Hematopoietic multipotent progenitor cell treated with erythropoietin and hydrocortisone succinate and interleukin-3 and kit ligand, for 6 days (in vitro differentiated cells): ENCODE data around the gene PFDN6.

Source experiments
- DNase-seq: peaks from one replicate; pipeline ENCODE4 v3.0.0-alpha.2; 2015

PFDN6 gene

DNA sequence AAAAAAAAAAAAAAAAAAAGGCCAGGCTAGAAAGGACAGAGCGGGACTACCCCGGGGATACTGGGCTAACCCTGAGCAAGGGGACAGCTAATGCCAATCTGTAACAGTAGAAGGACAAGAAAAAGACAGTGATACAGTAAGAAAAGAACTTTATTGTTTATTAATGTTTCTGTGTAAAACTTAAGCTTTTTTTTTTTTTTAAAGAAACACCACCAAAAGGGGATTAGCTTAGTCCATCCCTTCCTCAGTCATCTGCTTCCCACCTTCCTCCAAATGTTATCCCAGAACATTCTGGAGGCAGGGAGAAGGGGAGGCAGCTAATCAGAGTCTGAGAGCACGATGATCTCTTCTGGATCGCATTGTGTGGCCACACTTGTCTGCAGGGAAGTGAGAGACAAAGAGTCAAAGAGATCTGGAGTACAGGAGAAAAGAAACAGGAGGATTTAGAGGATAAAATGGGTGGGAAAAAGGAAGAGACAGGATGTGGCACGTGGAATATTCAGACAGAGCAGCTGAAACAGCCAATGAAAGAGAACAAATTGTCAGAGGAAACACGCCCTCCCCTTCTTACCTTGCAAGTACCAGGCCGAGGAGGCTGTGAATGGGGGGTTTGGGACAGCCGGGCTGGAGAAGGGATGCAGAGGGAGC, 29.1 kb downstream of the PFDN6 start:
- DNase-seq, result no peak

- DNase-seq, result no peak
Observed at GRCh38 chr6:33319939-33320314, 30.5 kb downstream of the PFDN6 start.

GRCh38 chr6:33320315-33321181, 31.1 kb downstream of the PFDN6 start:
- no peak for DNase-seq

- DNase-seq, result no peak
Observed at GRCh38 chr6:33321227-33321626, 31.8 kb downstream of the PFDN6 start.

- DNase-seq, result no peak
Observed at GRCh38 chr6:33323623-33323948, 34.2 kb downstream of the PFDN6 start.

GRCh38 chr6:33324125-33324524, 34.7 kb downstream of the PFDN6 start:
- DNase-seq, result peak; percentile 44

DNA sequence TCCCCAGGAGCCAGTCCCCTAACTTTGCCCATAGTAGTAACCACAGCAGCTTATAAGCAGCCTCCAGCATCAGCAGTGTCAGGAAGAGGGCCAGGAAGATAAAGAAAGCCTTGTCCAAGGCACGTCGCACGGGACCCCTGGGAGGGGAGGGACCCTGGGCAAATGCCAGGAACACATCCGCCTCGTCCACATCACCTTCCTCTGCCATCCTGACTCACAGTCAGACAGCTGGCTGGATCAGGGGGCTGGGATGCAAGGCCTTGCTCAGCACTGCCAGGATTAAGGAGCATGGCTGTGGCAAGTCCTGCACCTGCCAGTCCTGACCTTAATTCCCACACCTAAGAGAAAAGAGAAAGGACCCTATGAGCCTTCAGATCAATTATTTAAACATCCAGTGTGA, 39.7 kb downstream of the PFDN6 start:
- no peak for DNase-seq

- DNase-seq, result no peak
Observed at GRCh38 chr6:33330736-33331135, 41.3 kb downstream of the PFDN6 start.

GRCh38 chr6:33333666-33334065, 44.3 kb downstream of the PFDN6 start:
- no peak for DNase-seq

DNA sequence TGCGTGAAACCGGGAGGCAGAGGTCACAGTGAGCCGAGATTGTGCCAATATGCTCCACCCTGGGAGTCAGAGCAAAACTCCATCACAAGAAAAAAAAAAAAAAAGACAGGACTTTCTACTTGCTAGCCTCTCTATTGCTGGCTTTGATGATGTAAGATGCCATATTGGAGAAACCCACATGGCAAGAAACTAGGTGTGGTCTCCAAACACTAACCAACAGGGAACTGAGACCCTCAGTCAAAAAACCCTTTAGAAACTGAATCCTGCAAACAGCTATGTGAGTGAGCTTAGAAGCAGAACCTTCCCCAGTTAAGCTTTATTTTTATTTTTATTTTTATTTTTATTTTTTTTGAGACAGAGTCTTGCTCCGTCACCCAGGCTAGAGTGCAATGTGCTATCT, 46.5 kb downstream of the PFDN6 start:
- DNase-seq, result no peak

DNA sequence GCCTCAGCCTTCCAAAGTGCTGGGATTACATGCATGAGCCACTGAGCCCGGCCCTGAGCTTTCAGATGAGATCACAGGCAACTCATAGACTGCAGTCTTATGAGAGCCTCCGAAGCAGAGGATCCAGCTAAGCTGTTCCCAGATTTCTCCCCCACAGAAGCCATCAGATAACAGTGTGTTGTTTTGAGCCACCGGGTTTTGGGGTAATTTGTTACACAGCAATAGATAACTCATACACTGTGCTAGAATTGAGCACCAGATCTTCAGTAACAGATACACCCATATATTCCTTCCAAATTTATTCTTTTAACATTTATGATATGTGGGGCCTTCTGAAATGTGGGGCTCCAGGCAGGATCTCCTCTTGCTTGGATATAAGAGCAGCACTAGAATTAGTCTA, 47.1 kb downstream of the PFDN6 start:
- no peak for DNase-seq

GRCh38 chr6:33339193-33339592, 49.8 kb downstream of the PFDN6 start:
- no peak for DNase-seq
